GM21447 (cell line): ENCODE results near the gene NFATC3.
"Not testable (repeated sequence)": the region's sequence is repeated elsewhere in the genome, so short reads cannot be mapped to it uniquely, and the experiment has no call there.

ENCODE experiments used
- ATAC-seq: cut with Tn5 transposase; IDR thresholded peaks from one replicate; pipeline ENCODE4 v1.9.1; 2021; ENCODE audit not compliant: unreplicated experiment

Gene NFATC3

DNA sequence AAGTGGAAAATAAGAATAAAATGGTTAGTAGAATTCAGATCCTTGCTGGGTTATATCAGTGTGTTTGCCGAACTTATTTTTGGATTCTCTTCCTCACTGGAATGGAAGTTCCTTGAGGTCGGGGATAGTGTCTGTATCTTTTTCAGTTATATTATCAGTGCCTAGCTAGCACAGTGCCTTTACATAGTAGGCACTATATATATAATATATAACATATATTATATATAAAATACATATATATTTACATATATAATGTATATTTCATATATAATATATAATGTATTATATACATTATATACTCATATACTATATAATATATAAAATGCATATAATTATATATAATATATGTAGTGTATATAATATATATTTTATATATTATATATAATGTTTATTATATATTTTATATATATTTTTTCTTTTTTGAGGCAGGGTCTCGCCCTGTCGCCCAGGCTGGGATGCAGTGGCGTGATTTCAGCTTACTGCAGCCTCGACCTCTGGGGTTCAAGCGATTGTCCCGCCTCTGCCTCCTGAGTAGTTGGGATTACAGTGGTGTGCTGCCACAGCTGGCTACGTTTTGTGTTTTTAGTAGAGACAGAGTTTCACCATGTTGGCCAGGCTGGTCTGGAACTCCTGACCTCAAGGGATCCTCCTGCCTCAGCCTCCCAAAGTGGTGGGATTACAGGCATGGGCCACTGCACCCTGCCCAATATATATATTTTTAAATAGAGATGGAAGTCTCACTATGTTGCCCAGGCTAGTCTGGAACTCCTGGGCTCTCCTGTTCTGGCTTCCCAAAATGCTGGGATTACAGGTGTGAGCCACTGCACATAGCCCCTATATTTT lies 3.2 kb downstream of the NFATC3 start:
- ATAC-seq: no peak

GRCh38 chr16:68089067-68089466 lies 3.9 kb downstream of the NFATC3 start:
- ATAC-seq: no peak

DNA sequence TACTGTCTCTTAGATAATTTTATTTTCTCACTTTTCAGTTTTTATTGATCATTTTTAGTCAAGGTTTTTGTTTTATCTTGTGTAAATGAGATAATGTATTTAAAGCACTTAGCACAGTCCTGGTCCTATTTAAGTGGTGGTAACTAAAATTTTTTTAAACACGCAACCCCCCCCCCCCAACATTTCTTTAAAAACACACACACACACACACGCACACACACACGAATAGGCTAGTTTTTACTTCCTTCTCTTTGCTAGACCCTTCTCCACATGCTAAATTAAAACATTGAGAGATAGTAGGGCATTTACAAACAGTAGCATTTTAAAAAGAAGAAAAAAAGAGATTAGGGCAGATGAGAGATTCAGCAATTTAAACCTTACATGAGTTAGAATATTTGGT lies 5.0 kb downstream of the NFATC3 start:
- ATAC-seq: no peak

DNA sequence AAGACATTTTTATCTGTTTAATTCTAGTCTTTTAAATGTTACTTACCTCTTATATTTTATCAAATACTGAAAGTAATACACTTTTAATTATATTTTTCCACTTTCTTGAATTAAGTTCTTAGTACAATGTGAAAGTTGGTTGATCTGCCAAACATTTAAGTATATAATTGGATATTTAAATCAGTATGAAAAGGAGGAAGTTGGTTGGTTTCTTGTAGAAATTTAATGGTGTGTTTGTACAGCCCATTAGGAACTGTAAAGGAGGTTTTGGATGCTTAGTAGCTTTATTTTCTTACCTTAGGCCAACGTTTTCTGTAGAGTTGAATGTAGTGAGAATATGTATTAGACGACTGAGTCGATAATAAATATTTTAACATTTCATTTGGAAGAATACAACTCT lies 5.4 kb downstream of the NFATC3 start:
- ATAC-seq: no peak

DNA sequence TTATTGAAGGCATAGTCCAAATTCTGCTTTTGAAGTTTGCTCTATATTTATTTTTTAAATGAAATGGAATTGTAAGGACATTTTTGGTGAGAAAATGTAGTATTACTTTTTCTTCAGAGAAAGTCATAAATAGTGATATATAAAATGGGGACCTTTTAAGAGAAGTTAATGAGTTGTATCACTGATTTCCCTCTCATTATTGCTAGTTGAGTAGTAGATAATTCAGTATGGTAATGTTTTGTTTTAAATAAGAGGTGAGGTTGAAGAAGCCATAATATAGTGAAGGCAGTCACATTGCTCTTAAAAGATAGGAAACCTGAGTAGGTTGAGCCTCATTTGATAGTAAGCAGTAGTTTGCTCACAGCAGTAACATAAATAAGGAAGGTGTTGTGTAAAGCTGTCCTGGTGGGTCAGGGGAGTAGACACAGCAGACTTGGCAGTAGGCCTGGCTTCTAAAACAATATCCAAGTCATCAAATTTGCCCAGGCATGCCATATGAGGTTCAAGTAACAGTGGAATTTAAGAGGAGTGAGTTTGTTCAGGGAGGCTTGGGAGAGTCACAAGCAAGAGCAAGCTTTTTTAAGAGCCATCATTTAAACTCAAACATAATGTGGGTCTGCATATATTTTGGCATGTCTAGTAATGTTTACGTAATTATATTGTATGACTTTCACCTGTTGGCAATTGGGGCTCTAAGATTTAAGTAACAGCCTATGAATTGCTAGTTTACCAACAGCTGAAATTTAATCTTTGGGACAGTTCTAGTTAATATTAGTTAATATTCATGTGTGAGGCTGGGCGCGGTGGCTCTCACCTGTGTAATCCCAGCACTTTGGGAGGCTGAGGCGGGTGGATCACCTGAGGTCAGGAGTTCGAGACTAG lies 6.5 kb downstream of the NFATC3 start:
- ATAC-seq: no peak

DNA sequence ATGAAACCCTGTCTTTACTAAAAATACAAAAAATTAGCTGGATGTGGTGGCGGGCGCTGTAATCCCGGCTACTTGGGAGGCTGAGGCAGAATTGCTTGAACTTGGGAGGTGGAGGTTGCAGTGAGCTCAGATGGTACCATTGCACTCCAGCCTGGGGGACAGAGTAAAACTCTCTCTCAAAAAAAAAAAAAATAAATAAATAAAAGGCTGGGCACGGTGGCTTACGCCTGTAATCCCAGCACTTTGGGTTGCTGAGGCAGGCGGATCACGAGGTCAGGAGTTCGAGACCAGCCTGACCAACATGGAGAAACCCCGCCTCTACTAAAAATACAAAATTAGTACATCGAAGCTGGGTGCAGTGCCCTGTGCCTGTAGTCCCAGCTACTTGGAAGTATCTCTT lies 7.1 kb downstream of the NFATC3 start:
- not testable (repeated sequence) for ATAC-seq

DNA sequence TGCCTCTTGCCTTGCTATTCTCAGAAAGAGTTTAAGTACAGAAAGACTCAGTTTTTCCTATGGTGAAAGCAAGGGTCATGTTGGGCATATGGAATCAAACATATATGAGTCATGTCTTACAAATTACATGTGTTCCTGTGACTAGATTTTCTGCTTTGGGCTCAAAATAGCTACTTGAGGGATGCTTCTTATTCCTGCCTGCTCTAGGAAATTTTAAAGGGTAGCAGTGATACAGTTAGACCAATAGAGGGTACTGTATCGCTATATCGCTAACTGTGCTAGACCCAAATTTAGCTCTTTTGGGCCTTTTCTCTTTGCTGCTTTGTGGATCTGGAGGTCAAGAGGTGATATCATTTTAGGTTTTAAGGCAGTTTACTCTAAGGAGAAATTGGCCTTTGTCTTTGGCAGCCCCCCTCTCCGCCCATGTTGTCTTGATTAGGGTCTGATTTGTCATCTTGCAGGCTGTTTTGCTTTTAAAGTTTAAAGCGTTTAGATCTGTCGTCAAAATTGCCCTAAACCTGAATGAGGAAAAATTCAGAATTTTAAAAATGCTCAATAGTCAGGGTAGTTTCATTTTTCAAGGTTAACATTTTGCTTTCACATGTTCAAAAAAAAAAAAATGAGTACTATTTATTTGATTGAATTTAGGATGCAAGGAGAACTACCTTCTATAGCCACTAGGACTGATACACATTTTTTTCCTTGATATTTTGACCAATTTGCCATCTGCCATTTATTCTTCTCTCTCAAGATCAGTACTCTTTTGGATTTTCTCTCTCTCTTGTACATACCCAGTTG lies 8.8 kb downstream of the NFATC3 start:
- ATAC-seq: no peak

DNA sequence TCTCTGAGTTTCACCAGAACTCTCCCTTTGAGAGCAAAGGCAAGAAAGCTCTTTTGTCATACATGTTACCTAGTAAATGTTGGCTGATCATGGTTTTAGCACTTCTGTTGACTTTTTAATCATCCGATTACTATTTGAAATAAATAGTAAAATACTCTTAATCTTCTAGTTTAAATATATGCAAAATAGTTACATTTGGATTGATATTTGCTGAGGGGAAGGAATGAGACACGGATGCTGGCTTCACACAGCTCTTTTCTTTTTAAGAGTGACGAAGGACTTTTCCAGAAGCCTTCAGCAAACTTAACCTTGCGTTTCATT lies 9.4 kb downstream of the NFATC3 start:
- no peak for ATAC-seq

DNA sequence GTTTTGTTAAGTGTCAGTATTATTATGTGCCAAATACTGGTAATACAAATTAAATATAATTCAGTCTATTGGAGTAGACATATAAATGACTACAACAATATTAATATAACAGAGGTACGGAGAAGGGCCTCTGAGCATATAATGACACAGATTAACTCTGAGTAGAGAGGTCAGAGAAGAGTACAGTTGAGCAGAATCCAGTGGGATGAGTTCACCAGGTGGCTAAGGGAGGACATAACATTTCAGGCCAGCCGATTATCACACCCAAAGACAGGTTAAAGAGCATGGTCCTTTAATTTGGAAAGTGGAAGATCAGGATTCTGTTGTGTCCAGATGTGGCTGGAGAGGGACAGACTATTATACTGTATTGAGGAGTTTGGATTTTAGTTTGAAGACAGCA lies 11.3 kb downstream of the NFATC3 start:
- ATAC-seq: no peak

DNA sequence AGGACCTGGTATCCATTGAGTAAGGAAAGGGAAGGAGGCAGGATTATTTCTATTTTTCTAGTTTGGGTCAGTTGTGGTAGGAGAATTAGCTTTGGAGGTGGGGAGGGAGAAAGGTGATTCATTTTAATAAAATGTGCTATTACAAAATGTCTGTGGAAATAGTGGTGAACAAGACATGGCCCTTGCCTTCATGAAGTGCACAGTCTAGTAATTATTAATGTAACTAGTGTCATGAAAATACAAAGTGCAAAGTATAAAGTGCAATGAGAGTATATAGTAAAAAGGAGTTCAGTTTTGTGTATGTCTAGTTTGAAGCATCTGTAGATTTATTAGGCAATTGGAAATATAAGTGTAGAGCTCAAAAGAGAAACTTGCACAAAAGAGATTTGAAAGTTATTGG lies 11.9 kb downstream of the NFATC3 start:
- ATAC-seq: no peak

DNA sequence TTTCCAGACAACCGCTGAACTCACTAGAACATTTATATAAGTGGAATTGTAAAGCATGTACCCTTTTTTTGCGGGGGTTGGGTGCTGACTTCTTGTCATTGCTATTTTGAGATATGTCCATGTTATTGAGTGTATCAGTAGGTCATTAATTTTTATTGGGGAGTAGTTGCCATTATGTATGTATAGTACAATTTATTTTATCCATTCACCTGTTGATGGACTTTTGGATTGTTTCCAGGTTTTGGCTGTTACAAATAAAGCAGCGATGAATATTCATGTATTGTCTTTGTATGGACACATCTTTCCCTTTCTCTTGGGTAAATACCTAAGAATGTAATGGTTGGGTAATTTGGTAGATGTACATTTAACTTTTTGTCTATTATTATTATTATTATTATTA lies 12.7 kb downstream of the NFATC3 start:
- ATAC-seq: no peak

DNA sequence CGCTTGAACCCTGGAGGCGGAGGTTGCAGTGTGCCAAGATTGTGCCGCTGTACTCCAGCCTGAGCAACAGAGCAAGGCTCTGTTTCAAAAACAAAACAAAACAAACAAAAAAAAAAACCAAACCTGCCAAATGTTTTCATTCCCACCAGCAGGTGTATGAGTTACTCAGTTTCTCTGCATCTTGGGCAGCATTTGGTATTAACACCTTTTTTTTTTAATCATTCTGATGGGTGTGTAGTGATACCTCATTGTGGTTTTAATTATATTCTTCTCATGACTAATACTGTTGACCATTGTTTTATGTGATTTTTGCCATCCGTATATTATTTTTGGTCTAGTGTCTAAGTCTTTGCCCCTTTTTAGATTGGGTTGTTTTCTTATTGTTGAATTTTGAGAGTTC lies 15.3 kb downstream of the NFATC3 start:
- no peak for ATAC-seq

DNA sequence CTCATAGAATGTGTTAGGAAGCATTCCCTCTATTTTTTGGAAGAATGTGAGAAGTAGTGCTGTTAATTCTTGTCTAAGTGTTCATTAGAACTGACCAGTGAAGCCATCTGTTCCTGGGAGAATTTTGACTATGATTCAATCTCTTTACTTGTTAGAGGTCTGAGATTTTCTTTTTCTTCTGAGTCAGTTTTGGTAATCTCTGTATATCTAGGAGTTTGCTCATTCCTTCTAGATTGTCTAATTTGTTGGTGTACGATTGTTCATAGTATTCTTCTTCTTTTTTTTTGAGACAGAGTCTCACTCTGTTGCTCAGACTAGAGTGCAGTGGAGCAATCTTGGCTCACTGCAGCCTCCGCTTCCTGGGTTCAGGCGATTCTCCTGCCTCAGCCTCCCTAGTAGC lies 20.4 kb downstream of the NFATC3 start:
- no peak for ATAC-seq

GRCh38 chr16:68107230-68107928 lies 22.2 kb downstream of the NFATC3 start:
- not testable (repeated sequence) for ATAC-seq

DNA sequence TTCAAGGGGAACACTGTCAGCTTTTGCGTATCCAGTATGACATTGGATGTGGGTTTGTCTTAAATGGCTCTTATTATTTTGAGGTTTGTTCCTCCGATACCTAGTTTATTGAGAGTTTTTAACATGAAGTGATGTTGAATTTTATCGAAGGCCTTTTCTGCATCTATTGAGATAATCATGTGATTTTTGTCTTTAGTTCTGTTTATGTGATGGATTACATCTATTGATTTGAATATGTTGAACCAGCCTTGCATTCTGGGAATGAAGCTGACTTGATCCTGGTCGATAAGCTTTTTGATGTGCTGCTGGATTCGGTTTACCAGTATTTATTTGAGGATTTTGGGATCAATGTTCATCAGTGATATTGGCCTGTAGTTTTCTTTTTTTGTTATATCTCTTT lies 24.0 kb downstream of the NFATC3 start:
- not testable (repeated sequence) for ATAC-seq

DNA sequence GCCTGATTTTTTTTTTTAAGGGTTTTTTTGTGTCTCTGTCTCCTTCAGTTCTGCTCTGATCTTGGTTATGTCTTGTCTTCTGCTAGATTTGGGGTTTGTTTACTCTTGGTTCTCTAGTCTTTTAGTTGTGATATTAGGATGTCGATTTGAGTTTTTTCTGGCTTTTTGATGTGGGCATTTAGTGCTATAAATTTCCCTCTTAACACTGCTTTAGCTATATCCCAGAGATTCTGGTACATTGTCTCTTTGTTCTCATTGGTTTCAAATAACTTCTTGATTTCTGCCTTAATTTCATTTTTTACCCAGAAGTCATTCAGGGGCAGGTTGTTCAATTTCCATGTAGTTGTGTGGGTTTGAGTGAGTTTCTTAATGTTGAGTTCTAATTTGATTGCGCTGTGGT lies 25.4 kb downstream of the NFATC3 start:
- ATAC-seq: not testable (repeated sequence)

GRCh38 chr16:68111379-68111778 lies 26.2 kb downstream of the NFATC3 start:
- no peak for ATAC-seq

- ATAC-seq: no peak
Measured at GRCh38 chr16:68113059-68113761, 28.0 kb downstream of the NFATC3 start.

DNA sequence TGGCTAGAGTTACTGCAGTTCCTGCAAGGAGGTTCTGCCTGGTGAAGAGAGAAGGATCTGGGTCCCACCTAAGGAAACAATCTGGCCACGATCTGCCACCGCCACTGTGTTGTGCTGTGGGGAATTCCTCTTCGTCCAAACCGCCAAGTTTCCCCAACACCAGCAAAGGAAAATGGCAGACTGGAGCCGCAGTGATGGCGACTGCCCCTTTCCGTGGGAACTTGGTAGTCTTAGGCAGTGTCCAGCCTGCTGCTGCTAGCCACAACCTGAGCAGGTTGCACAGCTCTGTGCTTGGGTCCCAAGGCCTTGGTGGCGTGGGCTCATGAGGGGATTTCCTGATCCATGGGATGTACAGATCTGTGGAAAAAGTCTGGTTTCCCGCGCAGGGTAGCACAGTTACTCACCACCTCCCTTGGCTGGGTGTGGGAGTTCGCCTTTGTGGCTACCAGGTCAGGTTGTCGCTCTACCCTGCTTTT lies 28.6 kb downstream of the NFATC3 start:
- ATAC-seq: no peak

- not testable (repeated sequence) for ATAC-seq
Measured at GRCh38 chr16:68114939-68115338, 29.8 kb downstream of the NFATC3 start.
